ENCODE data around the gene FBLN1.

Gene FBLN1

GRCh38 chr22:45562102-45562501, 59.4 kb downstream of the FBLN1 start:
- no peaks in the 10 kb centered on the region for H3K79me2 ChIP-seq (ENCODE audit: insufficient read depth, low read length)
- H3K27me3 ChIP-seq (ENCODE audit: low read length), result no peaks in the 10 kb centered on the region
- no peak overlapping the region for H3K4me3 ChIP-seq (ENCODE audit: insufficient read depth, low read length, poor library complexity, severe bottlenecking)
- H4K20me1 ChIP-seq (ENCODE audit: low read depth, low read length), result no peaks in the 10 kb centered on the region
- peaks cover 8% of the 10 kb centered on the region; the same call in 1 of the 2 replicates for H3K9me3 ChIP-seq (ENCODE audit: insufficient read depth, low read length)
- H3F3A ChIP-seq (ENCODE audit: insufficient read depth), result no peaks in the 10 kb centered on the region
- H3K9ac ChIP-seq (ENCODE audit: low read length), result no peak overlapping the region
- TF ChIP-seq EZH2phosphoT487 (conservative IDR thresholded peaks at IDR 0.05; ENCODE audit: low read length), result no peak
- TF ChIP-seq, protein P1, sequence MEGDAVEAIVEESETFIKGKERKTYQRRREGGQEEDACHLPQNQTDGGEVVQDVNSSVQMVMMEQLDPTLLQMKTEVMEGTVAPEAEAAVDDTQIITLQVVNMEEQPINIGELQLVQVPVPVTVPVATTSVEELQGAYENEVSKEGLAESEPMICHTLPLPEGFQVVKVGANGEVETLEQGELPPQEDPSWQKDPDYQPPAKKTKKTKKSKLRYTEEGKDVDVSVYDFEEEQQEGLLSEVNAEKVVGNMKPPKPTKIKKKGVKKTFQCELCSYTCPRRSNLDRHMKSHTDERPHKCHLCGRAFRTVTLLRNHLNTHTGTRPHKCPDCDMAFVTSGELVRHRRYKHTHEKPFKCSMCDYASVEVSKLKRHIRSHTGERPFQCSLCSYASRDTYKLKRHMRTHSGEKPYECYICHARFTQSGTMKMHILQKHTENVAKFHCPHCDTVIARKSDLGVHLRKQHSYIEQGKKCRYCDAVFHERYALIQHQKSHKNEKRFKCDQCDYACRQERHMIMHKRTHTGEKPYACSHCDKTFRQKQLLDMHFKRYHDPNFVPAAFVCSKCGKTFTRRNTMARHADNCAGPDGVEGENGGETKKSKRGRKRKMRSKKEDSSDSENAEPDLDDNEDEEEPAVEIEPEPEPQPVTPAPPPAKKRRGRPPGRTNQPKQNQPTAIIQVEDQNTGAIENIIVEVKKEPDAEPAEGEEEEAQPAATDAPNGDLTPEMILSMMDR (IDR thresholded peaks at IDR 0.05; ENCODE audit: insufficient read depth, low read length, poor library complexity, severe bottlenecking), result no peak
- H2AFZ ChIP-seq (ENCODE audit: low read depth, low read length, severe bottlenecking), result no peak overlapping the region
- no peak overlapping the region for H3K27ac ChIP-seq (ENCODE audit: low read depth, low read length)
- no peak overlapping the region for H3K4me2 ChIP-seq (ENCODE audit: low read depth, low read length, poor library complexity, severe bottlenecking)
- no peaks in the 10 kb centered on the region for H3K36me3 ChIP-seq (ENCODE audit: low read length)
- no peaks in the 10 kb centered on the region for H3K9me2 ChIP-seq (replicated peaks; ENCODE audit: insufficient read depth, low read length)

DNA sequence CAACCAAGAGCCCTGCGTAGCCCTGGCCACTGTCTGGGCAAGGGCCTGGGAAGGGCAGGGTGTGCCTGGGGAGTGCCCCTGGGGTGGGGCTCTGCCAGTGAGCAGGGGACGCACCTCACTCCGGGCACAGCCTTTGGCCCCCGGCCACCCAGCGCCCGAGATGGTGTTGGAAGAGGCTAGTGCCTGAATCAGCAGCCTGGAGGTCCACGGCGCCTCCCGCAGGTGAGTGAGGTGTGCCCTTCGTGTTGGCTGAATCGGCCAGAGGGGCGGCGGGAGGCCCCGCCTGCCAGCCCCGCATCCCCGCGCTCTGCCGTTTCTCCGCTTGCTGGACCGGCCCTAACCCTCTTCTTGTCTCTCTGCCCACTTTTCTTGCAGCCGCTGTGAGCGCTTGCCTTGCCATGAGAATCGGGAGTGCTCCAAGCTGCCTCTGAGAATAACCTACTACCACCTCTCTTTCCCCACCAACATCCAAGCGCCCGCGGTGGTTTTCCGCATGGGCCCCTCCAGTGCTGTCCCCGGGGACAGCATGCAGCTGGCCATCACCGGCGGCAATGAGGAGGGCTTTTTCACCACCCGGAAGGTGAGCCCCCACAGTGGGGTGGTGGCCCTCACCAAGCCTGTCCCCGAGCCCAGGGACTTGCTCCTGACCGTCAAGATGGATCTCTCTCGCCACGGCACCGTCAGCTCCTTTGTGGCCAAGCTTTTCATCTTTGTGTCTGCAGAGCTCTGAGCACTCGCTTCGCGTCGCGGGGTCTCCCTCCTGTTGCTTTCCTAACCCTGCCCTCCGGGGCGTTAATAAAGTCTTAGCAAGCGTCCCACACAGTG, 60.1 kb downstream of the FBLN1 start:
- no peak overlapping the region for H3K4me2 ChIP-seq (ENCODE audit: low read depth, low read length, poor library complexity, severe bottlenecking)
- H3K4me3 ChIP-seq (ENCODE audit: insufficient read depth, low read length, poor library complexity, severe bottlenecking), result no peak overlapping the region
- TF ChIP-seq EZH2phosphoT487 (conservative IDR thresholded peaks at IDR 0.05; ENCODE audit: low read length), result no peak
- TF ChIP-seq, protein P1 (IDR thresholded peaks at IDR 0.05; ENCODE audit: insufficient read depth, low read length, poor library complexity, severe bottlenecking), result no peak
- peaks cover 8% of the 10 kb centered on the region; the same call in 1 of the 2 replicates for H3K9me3 ChIP-seq (ENCODE audit: insufficient read depth, low read length)
- H4K20me1 ChIP-seq (ENCODE audit: low read depth, low read length), result no peaks in the 10 kb centered on the region
- no peaks in the 10 kb centered on the region for H3K27me3 ChIP-seq (ENCODE audit: low read length)
- no peaks in the 10 kb centered on the region for H3K9me2 ChIP-seq (replicated peaks; ENCODE audit: insufficient read depth, low read length)
- no peak overlapping the region for H2AFZ ChIP-seq (ENCODE audit: low read depth, low read length, severe bottlenecking)
- H3F3A ChIP-seq (ENCODE audit: insufficient read depth), result no peaks in the 10 kb centered on the region
- H3K27ac ChIP-seq (ENCODE audit: low read depth, low read length), result no peak overlapping the region
- no peaks in the 10 kb centered on the region for H3K79me2 ChIP-seq (ENCODE audit: insufficient read depth, low read length)
- no peaks in the 10 kb centered on the region for H3K36me3 ChIP-seq (ENCODE audit: low read length)
- H3K9ac ChIP-seq (ENCODE audit: low read length), result no peak overlapping the region

DNA sequence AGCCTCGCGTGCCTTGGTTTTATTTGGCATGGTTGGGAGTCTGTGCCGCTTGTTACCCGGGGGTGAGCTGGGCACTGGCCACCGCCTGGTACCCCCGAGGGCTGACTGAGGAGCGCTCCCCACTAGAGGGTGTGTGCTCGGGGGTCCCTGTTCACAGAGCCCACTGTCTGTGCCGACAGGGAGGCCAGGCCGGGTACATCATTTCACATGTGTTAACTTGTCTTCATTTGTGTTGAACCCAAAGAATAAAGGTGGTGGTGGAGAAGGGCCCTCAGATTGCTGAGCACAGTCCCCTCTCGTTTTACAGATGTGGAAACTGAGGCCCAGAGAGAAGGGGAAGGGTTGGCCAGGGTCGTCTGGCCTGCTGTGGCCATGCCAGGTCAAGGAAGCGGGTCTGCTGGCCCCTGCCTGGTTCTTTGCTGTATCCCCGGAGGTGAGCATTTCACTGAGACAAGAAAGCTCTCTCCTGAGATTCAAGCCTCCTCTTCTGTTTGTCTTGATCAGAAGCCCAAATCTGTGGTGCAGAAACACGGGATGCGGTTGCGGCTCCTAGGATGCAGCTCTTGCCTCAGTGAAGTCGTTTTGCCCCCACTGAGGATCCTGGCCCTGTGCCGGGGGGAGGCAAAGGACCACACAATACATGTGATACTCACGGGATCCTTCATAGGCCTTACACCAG, 60.8 kb downstream of the FBLN1 start:
- TF ChIP-seq EZH2phosphoT487 (conservative IDR thresholded peaks at IDR 0.05; ENCODE audit: low read length), result no peak
- TF ChIP-seq, protein P1 (IDR thresholded peaks at IDR 0.05; ENCODE audit: insufficient read depth, low read length, poor library complexity, severe bottlenecking), result no peak
- H4K20me1 ChIP-seq (ENCODE audit: low read depth, low read length), result no peaks in the 10 kb centered on the region
- no peak overlapping the region for H3K4me2 ChIP-seq (ENCODE audit: low read depth, low read length, poor library complexity, severe bottlenecking)
- H3K27me3 ChIP-seq (ENCODE audit: low read length), result no peaks in the 10 kb centered on the region
- H3K79me2 ChIP-seq (ENCODE audit: insufficient read depth, low read length), result no peaks in the 10 kb centered on the region
- H3K36me3 ChIP-seq (ENCODE audit: low read length), result no peaks in the 10 kb centered on the region
- no peaks in the 10 kb centered on the region for H3F3A ChIP-seq (ENCODE audit: insufficient read depth)
- H3K9ac ChIP-seq (ENCODE audit: low read length), result no peak overlapping the region
- H3K27ac ChIP-seq (ENCODE audit: low read depth, low read length), result no peak overlapping the region
- peaks cover 8% of the 10 kb centered on the region; the same call in 1 of the 2 replicates for H3K9me3 ChIP-seq (ENCODE audit: insufficient read depth, low read length)
- no peak overlapping the region for H3K4me3 ChIP-seq (ENCODE audit: insufficient read depth, low read length, poor library complexity, severe bottlenecking)
- H2AFZ ChIP-seq (ENCODE audit: low read depth, low read length, severe bottlenecking), result no peak overlapping the region
- no peaks in the 10 kb centered on the region for H3K9me2 ChIP-seq (replicated peaks; ENCODE audit: insufficient read depth, low read length)
